ENCODE data around the gene TPGS2. TPM values are rescaled to one million over a fixed set of nuclear protein-coding genes. Genes with fewer than 3 reads are reported as not detected.

TPGS2 gene
- total RNA-seq, 1 experiment from 2014 or later = 62.6 TPM

DNA sequence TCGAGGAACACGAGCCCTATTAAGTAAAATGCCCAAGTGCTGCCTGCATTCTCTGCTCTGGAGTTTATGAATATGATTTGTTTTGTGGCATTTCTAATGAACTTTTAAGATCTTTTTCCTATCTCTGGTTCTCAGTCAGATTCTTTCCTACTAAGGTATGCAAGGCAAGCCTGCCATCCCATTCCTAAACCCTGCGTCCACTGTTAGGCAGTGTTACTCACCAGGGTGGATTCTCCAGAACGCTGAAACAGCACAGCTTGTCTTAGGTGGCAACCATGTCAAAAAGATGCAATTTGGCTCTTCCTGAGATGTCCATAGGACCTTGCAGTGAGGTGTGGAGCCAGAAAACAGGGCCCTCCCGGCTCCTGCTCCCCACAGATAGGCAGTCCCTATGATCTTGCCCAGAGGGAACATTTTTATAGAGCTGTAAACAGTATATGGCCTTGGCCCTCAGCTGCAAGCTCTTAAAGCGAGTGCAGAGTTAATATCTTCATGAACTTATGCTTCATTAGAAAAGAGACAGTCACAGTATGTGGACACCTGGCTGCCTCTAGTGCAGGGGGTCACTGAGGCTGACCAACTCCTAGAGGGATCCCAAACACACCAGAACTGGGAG, 84.4 kb downstream of the TPGS2 start:
- ChIA-PET POLR2A (ENCODE audit: unreplicated experiment) (no interaction called here), CTCF (no interaction called here)
- Histone ChIP-seq H3K36me3 (ENCODE audit: low read depth) (no peaks in the 10 kb centered on the region), H3K4me2 (no peak overlapping the region), H3K27me3 (ENCODE audit: insufficient read depth, low read depth) (no peaks in the 10 kb centered on the region), H3K4me1 (replicated peaks; ENCODE audit: insufficient read depth) (no peaks in the 10 kb centered on the region), H3K9me3 (ENCODE audit: insufficient read depth, low read depth) (no peaks in the 10 kb centered on the region), H3K27ac (no peak overlapping the region), H3K79me2 (ENCODE audit: low read depth) (no peaks in the 10 kb centered on the region), H3K4me3 (no peak overlapping the region), H4K20me1 (ENCODE audit: insufficient read depth) (no peaks in the 10 kb centered on the region), H3K9me2 (ENCODE audit: insufficient read depth) (no peaks in the 10 kb centered on the region), H2AFZ (no peak overlapping the region), H3F3A (ENCODE audit: insufficient read depth, low read depth) (no peaks in the 10 kb centered on the region)
- BruUV-seq (replicated peaks) = no TSS peak
- TF ChIP-seq, protein P1, sequence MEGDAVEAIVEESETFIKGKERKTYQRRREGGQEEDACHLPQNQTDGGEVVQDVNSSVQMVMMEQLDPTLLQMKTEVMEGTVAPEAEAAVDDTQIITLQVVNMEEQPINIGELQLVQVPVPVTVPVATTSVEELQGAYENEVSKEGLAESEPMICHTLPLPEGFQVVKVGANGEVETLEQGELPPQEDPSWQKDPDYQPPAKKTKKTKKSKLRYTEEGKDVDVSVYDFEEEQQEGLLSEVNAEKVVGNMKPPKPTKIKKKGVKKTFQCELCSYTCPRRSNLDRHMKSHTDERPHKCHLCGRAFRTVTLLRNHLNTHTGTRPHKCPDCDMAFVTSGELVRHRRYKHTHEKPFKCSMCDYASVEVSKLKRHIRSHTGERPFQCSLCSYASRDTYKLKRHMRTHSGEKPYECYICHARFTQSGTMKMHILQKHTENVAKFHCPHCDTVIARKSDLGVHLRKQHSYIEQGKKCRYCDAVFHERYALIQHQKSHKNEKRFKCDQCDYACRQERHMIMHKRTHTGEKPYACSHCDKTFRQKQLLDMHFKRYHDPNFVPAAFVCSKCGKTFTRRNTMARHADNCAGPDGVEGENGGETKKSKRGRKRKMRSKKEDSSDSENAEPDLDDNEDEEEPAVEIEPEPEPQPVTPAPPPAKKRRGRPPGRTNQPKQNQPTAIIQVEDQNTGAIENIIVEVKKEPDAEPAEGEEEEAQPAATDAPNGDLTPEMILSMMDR (conservative IDR thresholded peaks at IDR 0.05) = no peak
- no peak for TF ChIP-seq EZH2 (IDR thresholded peaks at IDR 0.05; ENCODE audit: low read depth)
- intact Hi-C loops (cut with micrococcal nuclease; ENCODE audit: unreplicated experiment) = no loop called here
- DNase-seq = no peak

Other genes with a start within 250 kb of the TPGS2 start
- 4.0 and 6.5 TPM in 2 replicates for gene KIAA1328, start 125 bp upstream of the TPGS2 start, total RNA-seq (2021)

Measured in PC-9 (cell line).